Stimulated activated effector memory CD8-positive, alpha-beta T cell treated with anti-CD3 and anti-CD28 coated beads, Interleukin-12 subunit alpha, Interleukin-12 subunit beta, amount 100 ng/mL, for 72 hours (primary cell): ENCODE data around the gene CTTNBP2NL.

Experiments used
- ATAC-seq: fragments of 150-1000 bp; cut with Tn5 transposase; 2 replicates; pipeline ENCODE4 v1.10.0; 2021
- DNase-seq, 2 donors: peaks; one replicate each; pipeline ENCODE4 v3.0.0; 2021 to 2022; ENCODE audit warnings: low spot score in 2 of 2
- H3K27ac Mint-ChIP-seq: one replicate; pipeline ENCODE4 v1.8.0; 2022; ENCODE audit warnings: mild to moderate bottlenecking, mixed read lengths
- H3K36me3 Mint-ChIP-seq: one replicate; pipeline ENCODE4 v1.8.0; 2022; ENCODE audit warnings: mild to moderate bottlenecking, mixed read lengths
- H3K4me1 Mint-ChIP-seq: one replicate; pipeline ENCODE4 v1.8.0; 2022; ENCODE audit warnings: mixed read lengths
- H3K4me3 Mint-ChIP-seq: one replicate; pipeline ENCODE4 v1.8.0; 2022; ENCODE audit warnings: mild to moderate bottlenecking, mixed read lengths
- H3K9me3 Mint-ChIP-seq: one replicate; pipeline ENCODE4 v1.8.0; 2022; ENCODE audit warnings: mixed read lengths

Gene CTTNBP2NL

GRCh38 chr1:112510340-112510739 is 114.3 kb downstream of the CTTNBP2NL start:
- no peak overlapping the region for H3K27ac Mint-ChIP-seq
- DNase-seq (no peak), ATAC-seq (no peak)
- H3K36me3 Mint-ChIP-seq: no peaks in the 10 kb centered on the region
- peak overlapping the region; percentile 74 for H3K4me3 Mint-ChIP-seq
- H3K4me1 Mint-ChIP-seq: no peaks in the 10 kb centered on the region
- H3K9me3 Mint-ChIP-seq: no peaks in the 10 kb centered on the region
